ENCODE results near the gene SASH1. TPM values are rescaled to one million over a fixed set of nuclear protein-coding genes. Genes with fewer than 3 reads are reported as not detected.

SASH1 gene
- total RNA-seq, 1 experiment from 2014 or later = 9.8 TPM

DNA sequence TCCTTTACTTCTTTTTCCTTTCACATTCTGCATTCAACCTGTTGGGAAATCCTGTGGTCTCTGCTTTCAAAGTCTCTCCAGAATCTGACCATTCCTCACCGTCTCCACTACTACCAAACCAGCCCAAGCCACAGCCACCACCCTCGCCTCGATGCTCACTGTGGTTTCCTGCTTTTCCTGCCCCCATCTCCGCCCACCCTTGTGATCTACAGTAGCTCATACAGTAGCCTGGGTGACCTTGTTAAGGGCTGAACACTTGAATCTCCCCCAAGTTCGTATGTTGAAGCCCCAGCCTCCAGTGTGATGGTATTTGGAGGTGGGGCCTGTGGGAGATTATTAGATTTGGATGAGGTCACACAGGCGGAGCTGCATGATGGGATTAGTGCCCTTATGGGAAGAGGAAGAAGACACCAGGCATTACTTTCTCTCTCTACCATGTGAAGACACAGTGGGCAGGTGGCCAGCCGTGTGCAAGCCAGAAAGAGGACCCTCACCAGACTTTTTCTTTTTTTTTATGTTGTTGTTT lies 215.2 kb downstream of the SASH1 start:
- Histone ChIP-seq H3K4me3 (ENCODE audit: low read length) (no peak overlapping the region), H3K9ac (ENCODE audit: low read length) (no peak overlapping the region), H3K9me2 (replicated peaks; ENCODE audit: low read length) (no peaks in the 10 kb centered on the region), H3K9me3 (ENCODE audit: low read length) (no peaks in the 10 kb centered on the region), H4K20me1 (ENCODE audit: low read length) (no peaks in the 10 kb centered on the region), H3K4me2 (ENCODE audit: low read length) (no peak overlapping the region), H3K79me2 (ENCODE audit: low read length) (no peaks in the 10 kb centered on the region), H3K4me1 (ENCODE audit: insufficient read depth, low read length) (peaks cover 4% of the 10 kb centered on the region; the same call in 1 of the 2 replicates), H2AFZ (ENCODE audit: low read length) (no peak overlapping the region), H3K36me3 (ENCODE audit: low read depth, low read length) (no peaks in the 10 kb centered on the region), H3K27ac (ENCODE audit: low read length) (no peak overlapping the region), H3F3A (ENCODE audit: low read length, unreplicated experiment) (no peaks in the 10 kb centered on the region), H3K27me3 (ENCODE audit: low read length) (no peaks in the 10 kb centered on the region)
- ATAC-seq (no peak), DNase-seq (no peak)
- intact Hi-C loops (cut with micrococcal nuclease) = no loop called here
- ChIA-PET CTCF (no interaction called here), POLR2A (ENCODE audit: unreplicated experiment) (no interaction called here)
- BruUV-seq (replicated peaks) = no TSS peak
- TF ChIP-seq, protein P1, sequence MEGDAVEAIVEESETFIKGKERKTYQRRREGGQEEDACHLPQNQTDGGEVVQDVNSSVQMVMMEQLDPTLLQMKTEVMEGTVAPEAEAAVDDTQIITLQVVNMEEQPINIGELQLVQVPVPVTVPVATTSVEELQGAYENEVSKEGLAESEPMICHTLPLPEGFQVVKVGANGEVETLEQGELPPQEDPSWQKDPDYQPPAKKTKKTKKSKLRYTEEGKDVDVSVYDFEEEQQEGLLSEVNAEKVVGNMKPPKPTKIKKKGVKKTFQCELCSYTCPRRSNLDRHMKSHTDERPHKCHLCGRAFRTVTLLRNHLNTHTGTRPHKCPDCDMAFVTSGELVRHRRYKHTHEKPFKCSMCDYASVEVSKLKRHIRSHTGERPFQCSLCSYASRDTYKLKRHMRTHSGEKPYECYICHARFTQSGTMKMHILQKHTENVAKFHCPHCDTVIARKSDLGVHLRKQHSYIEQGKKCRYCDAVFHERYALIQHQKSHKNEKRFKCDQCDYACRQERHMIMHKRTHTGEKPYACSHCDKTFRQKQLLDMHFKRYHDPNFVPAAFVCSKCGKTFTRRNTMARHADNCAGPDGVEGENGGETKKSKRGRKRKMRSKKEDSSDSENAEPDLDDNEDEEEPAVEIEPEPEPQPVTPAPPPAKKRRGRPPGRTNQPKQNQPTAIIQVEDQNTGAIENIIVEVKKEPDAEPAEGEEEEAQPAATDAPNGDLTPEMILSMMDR (conservative IDR thresholded peaks at IDR 0.05; ENCODE audit: low read depth, low read length) = no peak
- TF ChIP-seq EZH2 (IDR thresholded peaks at IDR 0.05; ENCODE audit: low read length, unreplicated experiment) = no peak
- no peak for TF ChIP-seq EZH2phosphoT487 (IDR thresholded peaks at IDR 0.05; ENCODE audit: borderline replicate concordance, low read length)

- BruUV-seq (replicated peaks) = no TSS peak
- Histone ChIP-seq H3K9me2 (replicated peaks; ENCODE audit: low read length) (no peaks in the 10 kb centered on the region), H3K4me1 (ENCODE audit: insufficient read depth, low read length) (peaks cover 4% of the 10 kb centered on the region; the same call in 1 of the 2 replicates), H3K27me3 (ENCODE audit: low read length) (no peaks in the 10 kb centered on the region), H3K9ac (ENCODE audit: low read length) (peak overlapping the region; percentile 51), H4K20me1 (ENCODE audit: low read length) (no peaks in the 10 kb centered on the region), H3K9me3 (ENCODE audit: low read length) (no peaks in the 10 kb centered on the region), H3K36me3 (ENCODE audit: low read depth, low read length) (no peaks in the 10 kb centered on the region), H3K4me3 (ENCODE audit: low read length) (peak overlapping the region; percentile 68), H3K4me2 (ENCODE audit: low read length) (peak overlapping the region; percentile 92), H3K27ac (ENCODE audit: low read length) (no peak overlapping the region), H2AFZ (ENCODE audit: low read length) (peak overlapping the region; percentile 99), H3F3A (ENCODE audit: low read length, unreplicated experiment) (no peaks in the 10 kb centered on the region), H3K79me2 (ENCODE audit: low read length) (no peaks in the 10 kb centered on the region)
- intact Hi-C loops (cut with micrococcal nuclease) = no loop called here
- ChIA-PET CTCF (interaction anchor here (0.5 to 1.3 kb wide), 4 partner anchors 18 to 375 kb away, joined by 3 to 7 read pairs (median 3); no protein-coding TSS in a partner anchor), POLR2A (ENCODE audit: unreplicated experiment) (no interaction called here)
- no peak for TF ChIP-seq EZH2 (IDR thresholded peaks at IDR 0.05; ENCODE audit: low read length, unreplicated experiment)
- TF ChIP-seq, protein P1 (conservative IDR thresholded peaks at IDR 0.05; ENCODE audit: low read depth, low read length) = peak; percentile 87
- no peak for TF ChIP-seq EZH2phosphoT487 (IDR thresholded peaks at IDR 0.05; ENCODE audit: borderline replicate concordance, low read length)
- DNase-seq (peak; percentile 61), ATAC-seq (peak; percentile 93)
These were observed 217.3 kb downstream of the SASH1 start for GRCh38 chr6:148559848-148560433.

DNA sequence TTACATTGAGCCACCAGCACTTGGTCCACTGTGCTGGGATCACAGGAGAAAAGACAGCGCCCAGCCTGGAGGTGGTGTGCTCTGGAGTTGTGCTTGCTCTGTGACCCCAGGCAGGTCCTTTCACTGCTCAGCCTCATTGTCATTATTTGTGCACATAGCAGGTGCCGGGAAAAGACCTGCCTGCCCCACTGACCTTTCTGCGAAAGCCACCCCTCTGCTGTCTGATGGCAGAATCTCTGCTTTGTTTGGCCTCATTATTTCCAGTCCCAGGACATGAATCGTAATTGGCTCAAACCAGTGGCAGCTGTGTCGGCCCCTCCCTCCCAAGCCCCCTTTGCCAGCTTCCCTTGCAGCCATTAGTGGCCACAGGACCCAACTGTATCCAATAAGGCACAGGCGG lies 219.0 kb downstream of the SASH1 start:
- POLR2A ChIA-PET (ENCODE audit: unreplicated experiment) = no interaction called here
- H3K27me3 ChIP-seq (ENCODE audit: low read length) = no peaks in the 10 kb centered on the region
- H3K36me3 ChIP-seq (ENCODE audit: low read depth, low read length) = no peaks in the 10 kb centered on the region
- H3K9ac ChIP-seq (ENCODE audit: low read length) = no peak overlapping the region
- intact Hi-C loops (cut with micrococcal nuclease) = no loop called here
- H2AFZ ChIP-seq (ENCODE audit: low read length) = no peak overlapping the region
- no peaks in the 10 kb centered on the region for H3K79me2 ChIP-seq (ENCODE audit: low read length)
- H3K4me2 ChIP-seq (ENCODE audit: low read length) = no peak overlapping the region
- no peaks in the 10 kb centered on the region for H3K9me3 ChIP-seq (ENCODE audit: low read length)
- H3K4me1 ChIP-seq (ENCODE audit: insufficient read depth, low read length) = peaks cover 17% of the 10 kb centered on the region
- no peaks in the 10 kb centered on the region for H3K9me2 ChIP-seq (replicated peaks; ENCODE audit: low read length)
- DNase-seq (no peak), ATAC-seq (no peak)
- H3F3A ChIP-seq (ENCODE audit: low read length, unreplicated experiment) = no peaks in the 10 kb centered on the region
- TF ChIP-seq, protein P1 (conservative IDR thresholded peaks at IDR 0.05; ENCODE audit: low read depth, low read length) = no peak
- no peak for TF ChIP-seq EZH2phosphoT487 (IDR thresholded peaks at IDR 0.05; ENCODE audit: borderline replicate concordance, low read length)
- TF ChIP-seq EZH2 (IDR thresholded peaks at IDR 0.05; ENCODE audit: low read length, unreplicated experiment) = no peak
- BruUV-seq (replicated peaks) = no TSS peak
- no peak overlapping the region for H3K4me3 ChIP-seq (ENCODE audit: low read length)
- H4K20me1 ChIP-seq (ENCODE audit: low read length) = no peaks in the 10 kb centered on the region
- CTCF ChIA-PET = no interaction called here
- H3K27ac ChIP-seq (ENCODE audit: low read length) = no peak overlapping the region

Measured in PC-3 (cell line).